Chondrocyte (in vitro differentiated cells): ENCODE results near the gene DHRS12. TPM values are rescaled to one million over a fixed set of nuclear protein-coding genes. Genes with fewer than 3 reads are reported as not detected.
A peak's percentile ranks its signal among the peaks of the same experiment; 100 is the strongest.

Source experiments
- DNase-seq: peaks from one replicate; pipeline ENCODE4 v3.0.0; 2021; ENCODE audit warnings: mixed read lengths, low spot score
- H3K27ac Mint-ChIP-seq: one replicate; pipeline ENCODE4 v1.8.0; 2021; ENCODE audit warnings: mild to moderate bottlenecking, moderate library complexity, mixed read lengths; ENCODE audit not compliant: unreplicated experiment
- H3K27me3 Mint-ChIP-seq: 2 replicates; pipeline ENCODE4 v1.8.0; 2021; ENCODE audit warnings: low read depth, mixed read lengths
- H3K36me3 Mint-ChIP-seq: 2 replicates; pipeline ENCODE4 v1.8.0; 2021; ENCODE audit warnings: low read depth, mixed read lengths
- H3K4me1 Mint-ChIP-seq: 2 replicates; pipeline ENCODE4 v1.8.0; 2021; ENCODE audit warnings: low read depth, mild to moderate bottlenecking, mixed read lengths
- H3K4me3 Mint-ChIP-seq: one replicate; pipeline ENCODE4 v1.8.0; 2021; ENCODE audit warnings: mild to moderate bottlenecking, moderate library complexity, mixed read lengths; ENCODE audit not compliant: unreplicated experiment
- H3K9me3 Mint-ChIP-seq: 2 replicates; pipeline ENCODE4 v1.8.0; 2021; ENCODE audit warnings: low read depth, mixed read lengths
- total RNA-seq: library from RNA; stranded (reverse); gene quantifications from 3 replicates; pipeline ENCODE4 v1.2.1, GENCODE V29; 2021
- TF ChIP-seq, protein P1 (sequence below): fragments of 200-600 bp; sonication (generic); IDR thresholded peaks from 2 replicates; pipeline ENCODE4 v1.5.0; 2021; ENCODE audit warnings: antibody characterized with exemption, mild to moderate bottlenecking, moderate library complexity

Gene DHRS12
- total RNA-seq, 1 donor from 2014 or later = 7.6 TPM

- no peaks in the 10 kb centered on the region for H3K27me3 Mint-ChIP-seq
- peaks cover under 1% of the 10 kb centered on the region for H3K36me3 Mint-ChIP-seq
- no peak for DNase-seq
- H3K4me3 Mint-ChIP-seq = no peak overlapping the region
- TF ChIP-seq, protein P1, sequence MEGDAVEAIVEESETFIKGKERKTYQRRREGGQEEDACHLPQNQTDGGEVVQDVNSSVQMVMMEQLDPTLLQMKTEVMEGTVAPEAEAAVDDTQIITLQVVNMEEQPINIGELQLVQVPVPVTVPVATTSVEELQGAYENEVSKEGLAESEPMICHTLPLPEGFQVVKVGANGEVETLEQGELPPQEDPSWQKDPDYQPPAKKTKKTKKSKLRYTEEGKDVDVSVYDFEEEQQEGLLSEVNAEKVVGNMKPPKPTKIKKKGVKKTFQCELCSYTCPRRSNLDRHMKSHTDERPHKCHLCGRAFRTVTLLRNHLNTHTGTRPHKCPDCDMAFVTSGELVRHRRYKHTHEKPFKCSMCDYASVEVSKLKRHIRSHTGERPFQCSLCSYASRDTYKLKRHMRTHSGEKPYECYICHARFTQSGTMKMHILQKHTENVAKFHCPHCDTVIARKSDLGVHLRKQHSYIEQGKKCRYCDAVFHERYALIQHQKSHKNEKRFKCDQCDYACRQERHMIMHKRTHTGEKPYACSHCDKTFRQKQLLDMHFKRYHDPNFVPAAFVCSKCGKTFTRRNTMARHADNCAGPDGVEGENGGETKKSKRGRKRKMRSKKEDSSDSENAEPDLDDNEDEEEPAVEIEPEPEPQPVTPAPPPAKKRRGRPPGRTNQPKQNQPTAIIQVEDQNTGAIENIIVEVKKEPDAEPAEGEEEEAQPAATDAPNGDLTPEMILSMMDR = no peak
- no peaks in the 10 kb centered on the region for H3K9me3 Mint-ChIP-seq
- H3K27ac Mint-ChIP-seq = peak overlapping the region; percentile 59
- H3K4me1 Mint-ChIP-seq = peaks cover 32% of the 10 kb centered on the region
Measured at GRCh38 chr13:51726446-51727193, 77.3 kb downstream of the DHRS12 start.

GRCh38 chr13:51724721-51725120, 79.2 kb downstream of the DHRS12 start:
- DNase-seq = no peak
- Mint-ChIP-seq H3K27ac (no peak overlapping the region), H3K9me3 (no peaks in the 10 kb centered on the region), H3K27me3 (no peaks in the 10 kb centered on the region), H3K4me3 (no peak overlapping the region), H3K4me1 (peaks cover 34% of the 10 kb centered on the region), H3K36me3 (no peaks in the 10 kb centered on the region)
- TF ChIP-seq, protein P1 = no peak

DNA sequence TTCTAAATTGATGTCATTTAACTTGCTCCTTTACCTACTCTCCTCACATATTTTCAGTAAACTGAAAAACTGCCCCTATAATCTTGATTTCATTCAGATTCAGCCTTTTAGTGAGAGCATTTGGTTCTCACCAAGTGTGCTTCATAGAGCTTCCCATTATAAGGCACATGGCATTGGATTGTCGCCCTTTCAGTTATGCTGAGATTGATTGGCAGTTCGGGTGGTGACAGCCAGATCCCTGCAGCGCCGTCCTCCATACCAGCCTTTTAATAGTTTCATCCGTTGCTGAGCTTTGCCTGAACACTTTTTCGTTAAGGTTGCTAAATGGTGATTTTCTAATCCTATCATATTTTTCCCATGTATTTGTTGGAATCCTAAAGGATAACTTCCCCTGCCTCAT, 80.4 kb downstream of the DHRS12 start:
- no peak overlapping the region for H3K27ac Mint-ChIP-seq
- peaks cover 34% of the 10 kb centered on the region for H3K4me1 Mint-ChIP-seq
- no peaks in the 10 kb centered on the region for H3K27me3 Mint-ChIP-seq

GRCh38 chr13:51721496-51721895, 82.5 kb downstream of the DHRS12 start:
- peaks cover 28% of the 10 kb centered on the region for H3K4me1 Mint-ChIP-seq
- TF ChIP-seq, protein P1 = no peak
- H3K9me3 Mint-ChIP-seq = no peaks in the 10 kb centered on the region
- H3K27ac Mint-ChIP-seq = no peak overlapping the region
- no peaks in the 10 kb centered on the region for H3K36me3 Mint-ChIP-seq
- H3K4me3 Mint-ChIP-seq = no peak overlapping the region
- no peaks in the 10 kb centered on the region for H3K27me3 Mint-ChIP-seq
- DNase-seq = no peak

More for the DNA sequence above, 80.4 kb downstream of the DHRS12 start:
- H3K4me3 Mint-ChIP-seq = no peak overlapping the region
- no peak for DNase-seq
- TF ChIP-seq, protein P1 = no peak
- no peaks in the 10 kb centered on the region for H3K36me3 Mint-ChIP-seq
- no peaks in the 10 kb centered on the region for H3K9me3 Mint-ChIP-seq

DNA sequence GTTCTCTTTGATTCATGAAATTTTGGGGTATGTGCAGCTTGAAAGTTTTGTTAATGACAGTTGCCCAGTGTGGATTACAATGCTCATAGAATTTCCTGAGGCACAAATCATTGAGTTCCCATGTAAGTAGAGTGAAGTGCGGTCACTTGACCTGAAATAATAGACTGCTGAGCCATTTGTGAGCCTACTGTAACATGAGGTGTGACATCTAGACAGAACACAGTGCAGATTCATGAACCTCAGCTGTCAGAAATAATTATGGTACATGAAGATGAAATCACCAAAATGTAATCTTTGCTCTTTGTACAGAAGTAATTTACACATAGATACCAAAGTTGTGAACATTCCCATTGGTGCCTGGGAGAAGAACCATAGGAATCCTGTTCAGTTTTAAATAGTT, 84.6 kb downstream of the DHRS12 start:
- Mint-ChIP-seq H3K27ac (no peak overlapping the region), H3K9me3 (no peaks in the 10 kb centered on the region), H3K4me1 (peaks cover 25% of the 10 kb centered on the region), H3K36me3 (no peaks in the 10 kb centered on the region), H3K4me3 (no peak overlapping the region), H3K27me3 (no peaks in the 10 kb centered on the region)
- TF ChIP-seq, protein P1 = no peak
- no peak for DNase-seq

Other genes with a start within 250 kb of the DHRS12 start
- 3.9 to 5.7 TPM (median 4.0 TPM) in 3 replicates for gene WDFY2, start 219.7 kb downstream of the DHRS12 start, total RNA-seq
- 0.10 to 0.12 TPM in 2 of 3 replicates, not detected in the other for gene TMEM272, start 41.0 kb upstream of the DHRS12 start, total RNA-seq
- not detected in 3 replicates for gene CCDC70, start 57.8 kb upstream of the DHRS12 start, total RNA-seq
- 11.9 to 16.8 TPM (median 16.6 TPM) in 3 replicates for gene ATP7B, start 207.3 kb upstream of the DHRS12 start, total RNA-seq
- gene ALG11, start 208.2 kb upstream of the DHRS12 start, total RNA-seq = 49.2 to 56.9 TPM (median 49.8 TPM) in 3 replicates
- gene UTP14C, start 220.5 kb upstream of the DHRS12 start, total RNA-seq = 22.3 to 27.6 TPM (median 24.4 TPM) in 3 replicates